HepG2 (cell line): ENCODE data around the gene ZBTB20. TPM values are rescaled to one million over a fixed set of nuclear protein-coding genes. Genes with fewer than 3 reads are reported as not detected.

Source experiments
- ATAC-seq: fragments of 200-7000 bp; cut with Tn5 transposase; 3 replicates; pipeline ENCODE4 v1.9.1; 2020; ENCODE audit warnings: mild to moderate bottlenecking, moderate library complexity
- BruUV-seq: library from RNA; stranded (reverse); fragments of 400-500 nt; replicated peaks from 2 replicates; lab custom pipeline; 2021; lab: Mats Ljungman, UMichigan
- CTCF ChIA-PET: fragments of 300-600 bp; formaldehyde crosslinking; extraction: SDS; loops from one replicate; lab custom pipeline; 2021; ENCODE audit warnings: low total read pairs, inconsistent platforms, low intra/inter-chr PET ratio; lab: Yijun Ruan, JAX
- POLR2A ChIA-PET: fragments of 350-600 bp; sonication (Branson Sonifier 250); formaldehyde crosslinking; loops from one replicate; lab custom pipeline; 2020; ENCODE audit warnings: antibody characterized with exemption, inconsistent platforms; lab: Yijun Ruan, JAX
- DNase-seq: peaks from one replicate; pipeline ENCODE4 v3.0.0-alpha.2; 2015; ENCODE audit warnings: low spot score
- FAIRE-seq: peaks from 3 replicates; lab custom pipeline; 2011; peaks lifted over from hg19 to GRCh38; lab: Jason Lieb, UNC
- H2AFZ ChIP-seq: one replicate; pipeline ENCODE4 v1.6.1; 2011; ENCODE audit warnings: low read length, inconsistent platforms
- H3K27ac ChIP-seq: fragments of 300-600 bp; 3 replicates; pipeline ENCODE4 v1.8.0; 2011; ENCODE audit warnings: mixed run types, mild to moderate bottlenecking, mixed read lengths, low read length, inconsistent platforms; ENCODE audit not compliant: insufficient read depth; ENCODE audit errors: extremely low read length
- H3K27me3 ChIP-seq, 2 experiments: fragments of 200-600 bp in 1 of 2; 2 replicates in 1 of 2; 3 replicates in 1 of 2; pipeline versions ENCODE4 v1.6.0 to v1.8.0; 2011; ENCODE audit warnings: low read length in 2 of 2, mild to moderate bottlenecking in 2 of 2, moderate library complexity in 2 of 2, inconsistent platforms in 1 of 2; ENCODE audit not compliant: insufficient read depth in 2 of 2, control insufficient read depth in 1 of 2
- H3K36me3 ChIP-seq, 2 experiments: fragments of 200-600 bp in 1 of 2; replicated peaks in 1 of 2; 2 replicates in 1 of 2; 3 replicates in 1 of 2; pipeline versions ENCODE4 v1.5.1 to v1.8.0; 2011; ENCODE audit warnings: low read length in 2 of 2, inconsistent platforms in 1 of 2; ENCODE audit not compliant: insufficient read depth in 2 of 2, control insufficient read depth in 1 of 2
- H3K4me1 ChIP-seq: 2 replicates; pipeline ENCODE4 v1.5.1; 2012; ENCODE audit warnings: low read length, inconsistent platforms; ENCODE audit not compliant: insufficient read depth
- H3K4me2 ChIP-seq: 2 replicates; pipeline ENCODE4 v1.6.0; 2011; ENCODE audit warnings: low read depth, low read length, inconsistent platforms
- H3K4me3 ChIP-seq, 3 experiments: fragments of 200-600 bp in 1 of 3; sonication (generic), shearing (Covaris generic) in 1 of 3; replicated peaks in 1 of 3; 2 replicates each; pipeline ENCODE4 v1.5.1; 2011 to 2016; ENCODE audit warnings: low read length in 3 of 3, inconsistent platforms in 2 of 3, low read depth in 2 of 3, mild to moderate bottlenecking in 2 of 3, control low read depth in 1 of 3, mixed read lengths in 1 of 3; ENCODE audit not compliant: insufficient read depth in 1 of 3
- H3K79me2 ChIP-seq: one replicate; pipeline ENCODE4 v1.6.1; 2011; ENCODE audit warnings: low read length, inconsistent platforms; ENCODE audit not compliant: insufficient read depth
- H3K9ac ChIP-seq: 2 replicates; pipeline ENCODE4 v1.6.0; 2011; ENCODE audit warnings: mild to moderate bottlenecking, low read depth, low read length, inconsistent platforms; ENCODE audit not compliant: insufficient read depth
- H3K9me3 ChIP-seq: 2 replicates; pipeline ENCODE4 v1.5.1; 2012; ENCODE audit warnings: mild to moderate bottlenecking, low read length
- H4K20me1 ChIP-seq: 2 replicates; pipeline ENCODE4 v1.6.0; 2011; ENCODE audit warnings: inconsistent platforms, mild to moderate bottlenecking, low read length, moderate library complexity; ENCODE audit not compliant: insufficient read depth
- HNRNPLL ChIP-seq: fragments of 200-400 bp; formaldehyde crosslinking; IDR thresholded peaks from 2 replicates; pipeline ENCODE4 v1.6.1; 2017; ENCODE audit warnings: mild to moderate bottlenecking, low read depth, low read length; ENCODE audit not compliant: poor library complexity, severe bottlenecking
- KMT2A ChIP-seq: sonication (generic); formaldehyde crosslinking; IDR thresholded peaks from 2 replicates; pipeline ENCODE4 v1.4.0; 2020; ENCODE audit warnings: missing genetic modification reagents
- MATR3 ChIP-seq: sonication (generic); formaldehyde crosslinking; IDR thresholded peaks from 2 replicates; pipeline ENCODE4 v1.4.0; 2020; ENCODE audit warnings: missing genetic modification reagents
- MYC ChIP-seq: sonication (generic); formaldehyde crosslinking; IDR thresholded peaks from 2 replicates; pipeline ENCODE4 v1.9.0; 2021; ENCODE audit warnings: missing genetic modification reagents, borderline replicate concordance
- POLR2A ChIP-seq, 2 experiments: IDR thresholded peaks; 2 replicates each; pipeline ENCODE4 v1.6.1; 2011; ENCODE audit warnings: low read depth in 2 of 2, low read length in 2 of 2, mild to moderate bottlenecking in 1 of 2, moderate library complexity in 1 of 2; ENCODE audit not compliant: insufficient read depth in 1 of 2
- TCF7L2 ChIP-seq: IDR thresholded peaks from 2 replicates; pipeline ENCODE4 v1.6.1; 2011; ENCODE audit warnings: mild to moderate bottlenecking, low read depth, low read length, moderate library complexity
- ZNF317 ChIP-seq: sonication (generic); formaldehyde crosslinking; IDR thresholded peaks from 2 replicates; pipeline ENCODE4 v1.5.0; 2020; ENCODE audit warnings: mild to moderate bottlenecking, missing genetic modification reagents
- WGBS: methylation state at CpG from one replicate; pipeline ENCODE4 v1.1.6; 2017; ENCODE audit warnings: low lambda C conversion rate; 5-methylcytosine and 5-hydroxymethylcytosine counted together
- in situ Hi-C: cut with HindIII; loops from 2 replicates; pipeline ENCODE4 v1.10.0; 2017; ENCODE audit warnings: low pct_unique_long_range_greater_than_20kb; ENCODE audit not compliant: extremely low pct_ligation_motif_present
- intact Hi-C: fragments of 100-400 bp; cut with micrococcal nuclease; formaldehyde crosslinking; loops from one replicate; pipeline ENCODE4 v1.10.0; 2022; ENCODE audit not compliant: unreplicated experiment
- polyA plus RNA-seq, 8 experiments: library from polyadenylated mRNA; depleted of rRNA in 3 of 8; stranded (reverse) in 7 of 8; unstranded in 1 of 8; fragments of >200 nt; fragmentation: Illumina TruSeq in 4 of 8; extraction: Trizol in 4 of 8; gene quantifications; 2 replicates each; pipeline versions ENCODE4 v1.2.1 to v1.2.3, GENCODE V29; 2011 to 2016; ENCODE audit warnings: low read depth in 4 of 8, missing spikeins in 1 of 8, mixed read lengths in 1 of 8; ENCODE audit not compliant: insufficient read depth in 1 of 8
- total RNA-seq, 5 experiments: library from RNA; depleted of rRNA; stranded (reverse); fragments of >200 nt; fragmentation: Illumina TruSeq; extraction: Trizol; gene quantifications; 2 replicates each; pipeline ENCODE4 v1.2.3, GENCODE V29; 2016; ENCODE audit warnings: low read depth in 1 of 5
- TF ChIP-seq, protein P1 (sequence below): sonication (generic); formaldehyde crosslinking; conservative IDR thresholded peaks from 2 replicates; pipeline ENCODE4 v1.8.0; 2022; ENCODE audit warnings: missing genetic modification reagents
- TF ChIP-seq, protein P2 (sequence below): sonication (generic); formaldehyde crosslinking; IDR thresholded peaks from 2 replicates; pipeline ENCODE4 v1.5.0; 2020; ENCODE audit warnings: missing genetic modification reagents
- TF ChIP-seq, protein P3 (sequence below), 2 experiments: IDR thresholded peaks; 2 replicates each; pipeline ENCODE4 v1.6.1; 2011 to 2012; ENCODE audit warnings: low read length in 2 of 2, borderline replicate concordance in 1 of 2, low read depth in 1 of 2, mild to moderate bottlenecking in 1 of 2, moderate library complexity in 1 of 2
- TF ChIP-seq, protein P4 (sequence below): sonication (generic); formaldehyde crosslinking; IDR thresholded peaks from 2 replicates; pipeline ENCODE4 v1.4.0; 2020; ENCODE audit warnings: missing genetic modification reagents
- TF ChIP-seq, protein P5 (sequence below): sonication (generic); formaldehyde crosslinking; IDR thresholded peaks from 2 replicates; pipeline ENCODE4 v1.4.0; 2020; ENCODE audit warnings: missing genetic modification reagents, mild to moderate bottlenecking, borderline replicate concordance

Gene ZBTB20
- total and polyA plus RNA-seq, 2 of the 13 experiments (the other 11 are each of a cell fraction or from before 2014, with no cell fraction given), result 1.9 to 8.8 TPM

DNA sequence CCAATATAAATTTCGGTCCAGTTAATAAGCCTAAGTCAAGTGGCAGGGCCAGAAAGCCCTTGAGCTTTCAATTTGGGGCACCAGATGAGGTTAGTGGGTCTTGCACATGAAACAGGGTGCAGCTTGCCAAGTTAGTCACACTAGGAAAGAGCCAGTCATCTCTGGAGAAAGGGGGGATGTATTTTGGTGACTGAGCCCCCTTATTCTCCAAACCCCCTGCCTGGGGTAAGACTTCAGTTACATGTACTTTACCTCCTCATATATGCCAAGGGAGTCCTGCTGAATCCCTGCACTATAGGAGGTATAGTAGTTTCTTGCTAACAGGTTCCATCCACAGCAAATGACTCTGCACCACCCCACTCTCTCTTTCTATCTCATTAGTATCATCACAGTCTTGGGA lies 790.6 kb downstream of the ZBTB20 start:
- H3K9ac ChIP-seq, result no peak overlapping the region
- H3K4me3 ChIP-seq, result no peak overlapping the region
- no peaks in the 10 kb centered on the region for H3K4me1 ChIP-seq
- TF ChIP-seq, protein P1, sequence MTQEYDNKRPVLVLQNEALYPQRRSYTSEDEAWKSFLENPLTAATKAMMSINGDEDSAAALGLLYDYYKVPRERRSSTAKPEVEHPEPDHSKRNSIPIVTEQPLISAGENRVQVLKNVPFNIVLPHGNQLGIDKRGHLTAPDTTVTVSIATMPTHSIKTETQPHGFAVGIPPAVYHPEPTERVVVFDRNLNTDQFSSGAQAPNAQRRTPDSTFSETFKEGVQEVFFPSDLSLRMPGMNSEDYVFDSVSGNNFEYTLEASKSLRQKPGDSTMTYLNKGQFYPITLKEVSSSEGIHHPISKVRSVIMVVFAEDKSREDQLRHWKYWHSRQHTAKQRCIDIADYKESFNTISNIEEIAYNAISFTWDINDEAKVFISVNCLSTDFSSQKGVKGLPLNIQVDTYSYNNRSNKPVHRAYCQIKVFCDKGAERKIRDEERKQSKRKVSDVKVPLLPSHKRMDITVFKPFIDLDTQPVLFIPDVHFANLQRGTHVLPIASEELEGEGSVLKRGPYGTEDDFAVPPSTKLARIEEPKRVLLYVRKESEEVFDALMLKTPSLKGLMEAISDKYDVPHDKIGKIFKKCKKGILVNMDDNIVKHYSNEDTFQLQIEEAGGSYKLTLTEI (CRISPR knock-in tag), result no peak
- TF ChIP-seq, protein P2, sequence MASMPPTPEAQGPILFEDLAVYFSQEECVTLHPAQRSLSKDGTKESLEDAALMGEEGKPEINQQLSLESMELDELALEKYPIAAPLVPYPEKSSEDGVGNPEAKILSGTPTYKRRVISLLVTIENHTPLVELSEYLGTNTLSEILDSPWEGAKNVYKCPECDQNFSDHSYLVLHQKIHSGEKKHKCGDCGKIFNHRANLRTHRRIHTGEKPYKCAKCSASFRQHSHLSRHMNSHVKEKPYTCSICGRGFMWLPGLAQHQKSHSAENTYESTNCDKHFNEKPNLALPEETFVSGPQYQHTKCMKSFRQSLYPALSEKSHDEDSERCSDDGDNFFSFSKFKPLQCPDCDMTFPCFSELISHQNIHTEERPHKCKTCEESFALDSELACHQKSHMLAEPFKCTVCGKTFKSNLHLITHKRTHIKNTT (CRISPR knock-in tag), result no peak
- no peak for TF ChIP-seq MYC (CRISPR knock-in tag)
- TF ChIP-seq, protein P3, sequence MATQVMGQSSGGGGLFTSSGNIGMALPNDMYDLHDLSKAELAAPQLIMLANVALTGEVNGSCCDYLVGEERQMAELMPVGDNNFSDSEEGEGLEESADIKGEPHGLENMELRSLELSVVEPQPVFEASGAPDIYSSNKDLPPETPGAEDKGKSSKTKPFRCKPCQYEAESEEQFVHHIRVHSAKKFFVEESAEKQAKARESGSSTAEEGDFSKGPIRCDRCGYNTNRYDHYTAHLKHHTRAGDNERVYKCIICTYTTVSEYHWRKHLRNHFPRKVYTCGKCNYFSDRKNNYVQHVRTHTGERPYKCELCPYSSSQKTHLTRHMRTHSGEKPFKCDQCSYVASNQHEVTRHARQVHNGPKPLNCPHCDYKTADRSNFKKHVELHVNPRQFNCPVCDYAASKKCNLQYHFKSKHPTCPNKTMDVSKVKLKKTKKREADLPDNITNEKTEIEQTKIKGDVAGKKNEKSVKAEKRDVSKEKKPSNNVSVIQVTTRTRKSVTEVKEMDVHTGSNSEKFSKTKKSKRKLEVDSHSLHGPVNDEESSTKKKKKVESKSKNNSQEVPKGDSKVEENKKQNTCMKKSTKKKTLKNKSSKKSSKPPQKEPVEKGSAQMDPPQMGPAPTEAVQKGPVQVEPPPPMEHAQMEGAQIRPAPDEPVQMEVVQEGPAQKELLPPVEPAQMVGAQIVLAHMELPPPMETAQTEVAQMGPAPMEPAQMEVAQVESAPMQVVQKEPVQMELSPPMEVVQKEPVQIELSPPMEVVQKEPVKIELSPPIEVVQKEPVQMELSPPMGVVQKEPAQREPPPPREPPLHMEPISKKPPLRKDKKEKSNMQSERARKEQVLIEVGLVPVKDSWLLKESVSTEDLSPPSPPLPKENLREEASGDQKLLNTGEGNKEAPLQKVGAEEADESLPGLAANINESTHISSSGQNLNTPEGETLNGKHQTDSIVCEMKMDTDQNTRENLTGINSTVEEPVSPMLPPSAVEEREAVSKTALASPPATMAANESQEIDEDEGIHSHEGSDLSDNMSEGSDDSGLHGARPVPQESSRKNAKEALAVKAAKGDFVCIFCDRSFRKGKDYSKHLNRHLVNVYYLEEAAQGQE (IDR thresholded peaks at IDR 0.05; ENCODE audit: borderline replicate concordance in 1 of 2, low read depth in 1 of 2, low read length in 2 of 2), result no peak
- no peak for TF ChIP-seq HNRNPLL
- no peak for TF ChIP-seq ZNF317 (CRISPR knock-in tag)
- no peak for TF ChIP-seq TCF7L2
- TF ChIP-seq, protein P4, sequence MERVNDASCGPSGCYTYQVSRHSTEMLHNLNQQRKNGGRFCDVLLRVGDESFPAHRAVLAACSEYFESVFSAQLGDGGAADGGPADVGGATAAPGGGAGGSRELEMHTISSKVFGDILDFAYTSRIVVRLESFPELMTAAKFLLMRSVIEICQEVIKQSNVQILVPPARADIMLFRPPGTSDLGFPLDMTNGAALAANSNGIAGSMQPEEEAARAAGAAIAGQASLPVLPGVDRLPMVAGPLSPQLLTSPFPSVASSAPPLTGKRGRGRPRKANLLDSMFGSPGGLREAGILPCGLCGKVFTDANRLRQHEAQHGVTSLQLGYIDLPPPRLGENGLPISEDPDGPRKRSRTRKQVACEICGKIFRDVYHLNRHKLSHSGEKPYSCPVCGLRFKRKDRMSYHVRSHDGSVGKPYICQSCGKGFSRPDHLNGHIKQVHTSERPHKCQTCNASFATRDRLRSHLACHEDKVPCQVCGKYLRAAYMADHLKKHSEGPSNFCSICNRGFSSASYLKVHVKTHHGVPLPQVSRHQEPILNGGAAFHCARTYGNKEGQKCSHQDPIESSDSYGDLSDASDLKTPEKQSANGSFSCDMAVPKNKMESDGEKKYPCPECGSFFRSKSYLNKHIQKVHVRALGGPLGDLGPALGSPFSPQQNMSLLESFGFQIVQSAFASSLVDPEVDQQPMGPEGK (CRISPR knock-in tag), result no peak
- TF ChIP-seq POLR2A (IDR thresholded peaks at IDR 0.05; ENCODE audit: insufficient read depth in 1 of 2, low read depth in 2 of 2, low read length in 2 of 2), result no peak
- TF ChIP-seq KMT2A (CRISPR knock-in tag), result no peak
- TF ChIP-seq, protein P5, sequence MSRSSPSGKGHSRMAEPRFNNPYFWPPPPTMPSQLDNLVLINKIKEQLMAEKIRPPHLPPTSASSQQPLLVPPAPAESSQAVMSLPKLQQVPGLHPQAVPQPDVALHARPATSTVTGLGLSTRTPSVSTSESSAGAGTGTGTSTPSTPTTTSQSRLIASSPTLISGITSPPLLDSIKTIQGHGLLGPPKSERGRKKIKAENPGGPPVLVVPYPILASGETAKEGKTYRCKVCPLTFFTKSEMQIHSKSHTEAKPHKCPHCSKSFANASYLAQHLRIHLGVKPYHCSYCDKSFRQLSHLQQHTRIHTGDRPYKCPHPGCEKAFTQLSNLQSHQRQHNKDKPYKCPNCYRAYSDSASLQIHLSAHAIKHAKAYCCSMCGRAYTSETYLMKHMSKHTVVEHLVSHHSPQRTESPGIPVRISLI (CRISPR knock-in tag), result no peak
- no peak for TF ChIP-seq MATR3 (CRISPR knock-in tag)
- TF ChIP-seq, all 625 proteins: peak for 0
- Histone ChIP-seq H3K4me2 (no peak overlapping the region), H3K36me3 (no peaks in the 10 kb centered on the region), H2AFZ (no peak overlapping the region), H3K27me3 (no peaks in the 10 kb centered on the region), H3K9me3 (no peaks in the 10 kb centered on the region), H4K20me1 (no peaks in the 10 kb centered on the region), H3K79me2 (no peaks in the 10 kb centered on the region), H3K27ac (no peak overlapping the region)
- 95% methylated on average over 1 of the region's 1 CpG for WGBS
- FAIRE-seq, result no peak
- in situ Hi-C loops (no loop called here), intact Hi-C loops (no loop called here)
- POLR2A ChIA-PET, result no interaction called here
- no peak for DNase-seq
- no peak for ATAC-seq
- BruUV-seq, result no TSS peak
- CTCF ChIA-PET, result no interaction called here
